NT2/D1 (cell line): ENCODE results near the gene ALPK3.

Experiments used
- SUZ12 ChIP-seq: IDR thresholded peaks from 2 replicates; pipeline ENCODE4 v1.6.1; 2011; ENCODE audit not compliant: insufficient read length, insufficient read depth; ENCODE audit errors: extremely low read depth
- YY1 ChIP-seq: IDR thresholded peaks from 2 replicates; pipeline ENCODE4 v1.6.1; 2011; ENCODE audit not compliant: insufficient read length, insufficient read depth
- ZNF274 ChIP-seq: IDR thresholded peaks from 2 replicates; pipeline ENCODE4 v1.6.1; 2011; ENCODE audit warnings: mild to moderate bottlenecking, low read depth, low read length

DNA sequence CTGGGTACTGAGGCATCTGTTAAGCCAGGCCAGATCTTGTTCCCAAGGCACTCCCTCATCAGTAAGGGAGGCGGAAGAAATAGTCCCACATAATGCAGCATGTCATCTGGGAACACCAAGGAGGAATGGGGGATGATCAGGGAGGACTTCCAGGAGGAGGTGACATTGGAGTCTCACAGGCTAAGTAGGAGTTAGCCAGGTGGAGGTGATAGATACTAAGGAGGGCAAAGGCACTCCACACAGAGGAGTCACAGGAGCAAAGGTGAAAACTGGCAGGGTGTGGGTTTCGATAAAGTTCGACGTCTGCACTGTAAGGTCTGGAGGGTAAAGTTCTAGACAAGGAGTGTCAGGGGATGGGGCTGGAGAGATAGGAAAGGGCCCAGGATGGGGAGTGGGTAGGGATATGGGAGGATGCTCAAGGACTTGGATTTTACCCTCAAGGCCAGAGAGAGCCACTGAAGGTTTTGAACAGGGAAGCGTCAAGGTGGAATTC lies 73.6 kb downstream of the ALPK3 start:
- TF ChIP-seq ZNF274 (no peak), YY1 (no peak), SUZ12 (no peak)
